ENCODE data around the gene RPS6KA2. TPM values are rescaled to one million over a fixed set of nuclear protein-coding genes. Genes with fewer than 3 reads are reported as not detected.

RPS6KA2 gene
- total RNA-seq, 1 experiment from 2014 or later: 12.3 TPM

DNA sequence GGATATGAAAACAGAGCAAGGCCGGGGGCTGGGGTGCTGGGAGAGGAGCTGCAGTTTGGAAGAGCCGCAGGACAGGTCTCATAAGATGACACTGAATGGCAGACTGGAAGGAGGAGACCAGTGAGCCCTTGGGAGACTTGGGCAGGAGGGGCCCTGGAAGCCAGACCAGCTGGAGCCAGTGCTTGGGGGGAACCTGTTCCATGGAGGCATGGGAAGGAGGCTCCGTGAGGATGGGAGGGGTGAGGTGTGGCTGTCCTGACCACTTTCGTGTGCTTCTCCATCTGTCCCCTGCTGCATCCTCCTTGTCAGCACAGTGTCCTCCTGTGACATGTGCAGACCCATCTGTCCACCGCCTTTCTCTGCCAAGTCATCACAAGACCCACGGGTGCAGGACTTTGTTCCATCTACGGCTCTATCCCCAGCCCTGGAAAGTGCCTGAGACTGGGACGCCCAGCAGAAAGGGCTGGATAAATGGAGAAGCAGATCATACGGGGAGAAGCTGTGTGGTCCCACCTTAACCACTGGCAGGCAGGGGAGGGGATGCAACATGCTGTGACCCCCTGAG is 159.5 kb downstream of the RPS6KA2 start:
- Mint-ChIP-seq H3K4me1 (no peaks in the 10 kb centered on the region), H3K9me3 (no peaks in the 10 kb centered on the region), H3K36me3 (ENCODE audit: insufficient read depth in 1 of 3, low read depth in 3 of 3) (peaks cover 0 to 2% (median 0%) of the 10 kb centered on the region in 3 experiments; a peak in 4 of 7 replicates), H3K27me3 (ENCODE audit: low read depth) (no peaks in the 10 kb centered on the region), H3K4me3 (no peak overlapping the region), H3K27ac (peak overlapping the region in 1 of 3 experiments; percentile 50; a peak in 1 of 7 replicates)
- Histone ChIP-seq H3K4ac (ENCODE audit: low read depth, low read length) (no peak overlapping the region), H4K8ac (replicated peaks; ENCODE audit: insufficient read length, low read depth, low read length) (no peak overlapping the region), H3K4me1 (ENCODE audit: insufficient read depth, low read length) (no peaks in the 10 kb centered on the region), H2BK5ac (ENCODE audit: insufficient read length, low read length) (no peak overlapping the region), H3K14ac (ENCODE audit: insufficient read depth, low read length) (no peak overlapping the region), H4K5ac (ENCODE audit: insufficient read length, low read depth, low read length) (no peak overlapping the region), H4K20me1 (ENCODE audit: control insufficient read depth, insufficient read depth, insufficient read length) (no peaks in the 10 kb centered on the region), H4K91ac (ENCODE audit: insufficient read length, low read depth, low read length) (no peak overlapping the region), H3K27ac (ENCODE audit: insufficient read length, low read depth, low read length) (no peak overlapping the region), H2BK12ac (ENCODE audit: insufficient read length, low read depth, low read length) (no peak overlapping the region), H3K18ac (ENCODE audit: insufficient read length, low read depth, low read length) (no peak overlapping the region), H3K56ac (ENCODE audit: insufficient read length, low read depth, low read length) (no peak overlapping the region), H2BK120ac (ENCODE audit: low read depth, low read length, poor library complexity, severe bottlenecking) (no peak overlapping the region), H3K27me3 (ENCODE audit: insufficient read depth, low read length) (no peaks in the 10 kb centered on the region), H2AFZ (ENCODE audit: low read length) (no peak overlapping the region), H3K79me2 (ENCODE audit: insufficient read depth, low read length) (no peaks in the 10 kb centered on the region), H3K4me2 (ENCODE audit: insufficient read depth, insufficient read length, low read length) (no peak overlapping the region), H2BK15ac (ENCODE audit: low read depth, low read length) (no peak overlapping the region), H3K23ac (ENCODE audit: insufficient read length, low read depth, low read length) (no peak overlapping the region), H2AK5ac (ENCODE audit: insufficient read length, low read length) (no peak overlapping the region), H2BK20ac (ENCODE audit: low read depth, low read length, poor library complexity, severe bottlenecking) (no peak overlapping the region), H3T11ph (ENCODE audit: low read length) (no peak overlapping the region), H3K9me3 (ENCODE audit: control insufficient read depth, low read depth, low read length) (no peaks in the 10 kb centered on the region), H3K9ac (ENCODE audit: extremely low read depth, insufficient read length, low read length) (no peak overlapping the region), H3K23me2 (ENCODE audit: insufficient read length, low read depth, low read length, poor library complexity, severe bottlenecking) (no peaks in the 10 kb centered on the region), H3K79me1 (ENCODE audit: insufficient read depth, low read depth, low read length, poor library complexity, severe bottlenecking) (no peaks in the 10 kb centered on the region)
- TF ChIP-seq, protein P1, sequence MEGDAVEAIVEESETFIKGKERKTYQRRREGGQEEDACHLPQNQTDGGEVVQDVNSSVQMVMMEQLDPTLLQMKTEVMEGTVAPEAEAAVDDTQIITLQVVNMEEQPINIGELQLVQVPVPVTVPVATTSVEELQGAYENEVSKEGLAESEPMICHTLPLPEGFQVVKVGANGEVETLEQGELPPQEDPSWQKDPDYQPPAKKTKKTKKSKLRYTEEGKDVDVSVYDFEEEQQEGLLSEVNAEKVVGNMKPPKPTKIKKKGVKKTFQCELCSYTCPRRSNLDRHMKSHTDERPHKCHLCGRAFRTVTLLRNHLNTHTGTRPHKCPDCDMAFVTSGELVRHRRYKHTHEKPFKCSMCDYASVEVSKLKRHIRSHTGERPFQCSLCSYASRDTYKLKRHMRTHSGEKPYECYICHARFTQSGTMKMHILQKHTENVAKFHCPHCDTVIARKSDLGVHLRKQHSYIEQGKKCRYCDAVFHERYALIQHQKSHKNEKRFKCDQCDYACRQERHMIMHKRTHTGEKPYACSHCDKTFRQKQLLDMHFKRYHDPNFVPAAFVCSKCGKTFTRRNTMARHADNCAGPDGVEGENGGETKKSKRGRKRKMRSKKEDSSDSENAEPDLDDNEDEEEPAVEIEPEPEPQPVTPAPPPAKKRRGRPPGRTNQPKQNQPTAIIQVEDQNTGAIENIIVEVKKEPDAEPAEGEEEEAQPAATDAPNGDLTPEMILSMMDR (conservative IDR thresholded peaks at IDR 0.05): no peak
- WGBS (ENCODE audit: extremely low coverage, insufficient read length, low lambda C conversion rate): no CpG with 5 or more reads among the region's 9 CpGs
- peak; percentile 18 for DNase-seq
